Neural progenitor cell (in vitro differentiated cells): ENCODE data around the gene TNFRSF19. TPM values are rescaled to one million over a fixed set of nuclear protein-coding genes. Genes with fewer than 3 reads are reported as not detected.

Source experiments
- DNase-seq: peaks from one replicate; pipeline ENCODE4 v3.0.0-alpha.2; 2016; ENCODE audit warnings: low spot score
- H2AFZ ChIP-seq: fragments of 200-600 bp; sonication (generic); replicated peaks from 2 replicates; pipeline ENCODE4 v1.6.1; 2016; ENCODE audit warnings: antibody characterized with exemption
- H3F3A ChIP-seq: fragments of 200-600 bp; sonication (generic); 2 replicates; pipeline ENCODE4 v1.6.1; 2016; ENCODE audit warnings: antibody characterized with exemption, low read depth
- H3K27ac ChIP-seq: fragments of 200-600 bp; sonication (generic); 2 replicates; pipeline ENCODE4 v1.5.1; 2016; ENCODE audit warnings: mild to moderate bottlenecking
- H3K27me3 ChIP-seq: fragments of 200-600 bp; sonication (generic); 2 replicates; pipeline ENCODE4 v1.6.1; 2016; ENCODE audit warnings: mild to moderate bottlenecking, moderate library complexity
- H3K36me3 ChIP-seq: fragments of 200-600 bp; sonication (generic); 2 replicates; pipeline ENCODE4 v1.5.1; 2016
- H3K4me1 ChIP-seq: fragments of 200-600 bp; sonication (generic); 2 replicates; pipeline ENCODE4 v1.6.1; 2016; ENCODE audit warnings: mixed run types
- H3K4me2 ChIP-seq: fragments of 200-600 bp; sonication (generic); 2 replicates; pipeline ENCODE4 v1.6.1; 2016
- H3K4me3 ChIP-seq: fragments of 200-600 bp; sonication (generic); 2 replicates; pipeline ENCODE4 v1.5.1; 2016
- H3K79me2 ChIP-seq: fragments of 200-600 bp; sonication (generic); 2 replicates; pipeline ENCODE4 v1.6.1; 2016; ENCODE audit warnings: low read depth
- H3K9ac ChIP-seq: fragments of 200-600 bp; sonication (generic); 2 replicates; pipeline ENCODE4 v1.6.1; 2016
- H3K9me3 ChIP-seq: fragments of 200-600 bp; sonication (generic); 2 replicates; pipeline ENCODE4 v1.5.1; 2016; ENCODE audit warnings: low read depth
- H4K20me1 ChIP-seq: fragments of 200-600 bp; sonication (generic); 2 replicates; pipeline ENCODE4 v1.6.1; 2016; ENCODE audit warnings: low read depth
- H3K27ac Mint-ChIP-seq: 3 replicates; pipeline ENCODE4 v1.8.0; 2021; ENCODE audit warnings: mixed read lengths
- H3K27me3 Mint-ChIP-seq: 2 replicates; pipeline ENCODE4 v1.8.0; 2022; ENCODE audit warnings: low read depth, mild to moderate bottlenecking, inconsistent platforms, moderate library complexity, mixed read lengths; ENCODE audit not compliant: insufficient read depth
- H3K36me3 Mint-ChIP-seq: 3 replicates; pipeline ENCODE4 v1.8.0; 2021; ENCODE audit warnings: mixed read lengths
- H3K4me1 Mint-ChIP-seq: 3 replicates; pipeline ENCODE4 v1.8.0; 2021; ENCODE audit warnings: mixed read lengths
- H3K4me3 Mint-ChIP-seq: 3 replicates; pipeline ENCODE4 v1.8.0; 2021; ENCODE audit warnings: mild to moderate bottlenecking, moderate library complexity, mixed read lengths
- H3K9me3 Mint-ChIP-seq: 3 replicates; pipeline ENCODE4 v1.8.0; 2020; ENCODE audit warnings: mixed read lengths
- EZH2 ChIP-seq: fragments of 200-600 bp; sonication (generic); IDR thresholded peaks from 2 replicates; pipeline ENCODE4 v1.6.1; 2017; ENCODE audit warnings: antibody characterized with exemption, mild to moderate bottlenecking, moderate library complexity
- EZH2phosphoT487 ChIP-seq: fragments of 200-600 bp; sonication (generic); IDR thresholded peaks from 2 replicates; pipeline ENCODE4 v1.6.1; 2017; ENCODE audit warnings: antibody characterized with exemption
- total RNA-seq: library from RNA; depleted of rRNA; stranded (reverse); fragments of >200 nt; gene quantifications from 2 replicates; pipeline ENCODE4 v1.2.3, GENCODE V29; 2015; ENCODE audit warnings: low replicate concordance
- TF ChIP-seq, protein P1 (sequence below): fragments of 200-600 bp; sonication (generic); IDR thresholded peaks from 2 replicates; pipeline ENCODE4 v1.5.1; 2017; ENCODE audit warnings: antibody characterized with exemption, mild to moderate bottlenecking

The TNFRSF19 gene
- total RNA-seq, 1 donor from 2014 or later, result 31.7 TPM

DNA sequence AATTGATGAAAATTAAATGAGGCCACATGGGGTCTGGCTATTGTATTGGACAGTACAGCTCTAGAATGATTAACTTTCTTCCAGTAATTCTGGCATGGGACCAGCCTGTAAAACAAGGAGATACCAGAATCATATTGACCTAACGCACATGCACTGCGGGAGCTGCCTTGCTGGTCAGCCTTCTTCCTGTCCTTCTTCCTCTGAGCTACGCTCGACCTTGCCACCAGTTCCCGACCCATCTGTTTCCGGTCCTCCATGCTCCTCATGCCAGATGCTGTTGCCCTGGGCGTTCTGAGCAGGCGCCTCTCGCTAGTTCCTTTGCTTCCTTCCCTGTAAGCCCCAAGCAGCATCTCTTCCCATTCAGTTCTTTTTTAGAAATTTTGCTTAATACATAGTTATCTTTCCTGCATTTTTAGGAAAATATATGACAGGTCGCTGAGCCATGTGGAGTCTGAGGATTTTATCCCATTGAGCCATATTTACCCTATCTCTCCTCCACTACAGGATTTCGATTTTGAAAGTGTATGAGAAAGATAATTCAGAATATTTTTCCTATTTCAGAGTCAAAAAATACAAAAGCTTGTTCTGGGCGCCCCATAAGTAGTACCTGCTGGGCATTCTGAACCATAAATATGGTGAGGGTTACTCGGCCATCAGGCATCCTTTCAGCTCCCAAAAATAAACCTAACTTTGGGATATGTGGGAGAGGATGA, 38.6 kb downstream of the TNFRSF19 start:
- H3K4me3 Mint-ChIP-seq, result no peak overlapping the region
- H3K4me3 ChIP-seq, result no peak overlapping the region

DNA sequence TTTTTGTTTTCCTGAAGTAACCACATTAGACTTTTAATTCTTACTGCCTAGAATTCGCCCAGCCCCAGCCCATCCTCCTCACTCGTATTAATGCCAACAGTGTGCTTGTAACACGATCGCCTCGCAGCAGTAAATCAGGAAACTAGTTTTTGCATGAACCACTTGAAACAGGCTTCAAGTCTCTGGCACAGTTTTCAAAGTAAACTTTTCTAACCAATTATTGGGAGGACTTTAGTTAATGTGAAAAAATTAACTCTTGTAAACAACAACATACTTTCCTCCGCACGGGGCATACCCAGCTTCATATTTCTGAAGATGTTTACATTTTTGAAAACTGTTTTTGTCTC, 39.2 kb downstream of the TNFRSF19 start:
- no peak overlapping the region for H3K9ac ChIP-seq
- H3K36me3 ChIP-seq, result no peaks in the 10 kb centered on the region
- H3K27me3 ChIP-seq, result no peaks in the 10 kb centered on the region
- H3K4me1 ChIP-seq, result peaks cover 35% of the 10 kb centered on the region
- no peaks in the 10 kb centered on the region for H3K9me3 ChIP-seq
- no peak overlapping the region for H3K27ac ChIP-seq
- no peaks in the 10 kb centered on the region for H3K79me2 ChIP-seq
- H3K4me3 Mint-ChIP-seq, result no peak overlapping the region
- no peaks in the 10 kb centered on the region for H3K9me3 Mint-ChIP-seq
- no peak for DNase-seq
- H3K36me3 Mint-ChIP-seq, result peaks cover 6% of the 10 kb centered on the region
- no peak overlapping the region for H2AFZ ChIP-seq
- TF ChIP-seq, protein P1, sequence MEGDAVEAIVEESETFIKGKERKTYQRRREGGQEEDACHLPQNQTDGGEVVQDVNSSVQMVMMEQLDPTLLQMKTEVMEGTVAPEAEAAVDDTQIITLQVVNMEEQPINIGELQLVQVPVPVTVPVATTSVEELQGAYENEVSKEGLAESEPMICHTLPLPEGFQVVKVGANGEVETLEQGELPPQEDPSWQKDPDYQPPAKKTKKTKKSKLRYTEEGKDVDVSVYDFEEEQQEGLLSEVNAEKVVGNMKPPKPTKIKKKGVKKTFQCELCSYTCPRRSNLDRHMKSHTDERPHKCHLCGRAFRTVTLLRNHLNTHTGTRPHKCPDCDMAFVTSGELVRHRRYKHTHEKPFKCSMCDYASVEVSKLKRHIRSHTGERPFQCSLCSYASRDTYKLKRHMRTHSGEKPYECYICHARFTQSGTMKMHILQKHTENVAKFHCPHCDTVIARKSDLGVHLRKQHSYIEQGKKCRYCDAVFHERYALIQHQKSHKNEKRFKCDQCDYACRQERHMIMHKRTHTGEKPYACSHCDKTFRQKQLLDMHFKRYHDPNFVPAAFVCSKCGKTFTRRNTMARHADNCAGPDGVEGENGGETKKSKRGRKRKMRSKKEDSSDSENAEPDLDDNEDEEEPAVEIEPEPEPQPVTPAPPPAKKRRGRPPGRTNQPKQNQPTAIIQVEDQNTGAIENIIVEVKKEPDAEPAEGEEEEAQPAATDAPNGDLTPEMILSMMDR, result no peak
- peak overlapping the region; percentile 27 for H3K4me2 ChIP-seq
- H3F3A ChIP-seq, result peaks cover 11% of the 10 kb centered on the region
- H3K27ac Mint-ChIP-seq, result no peak overlapping the region
- no peak overlapping the region for H3K4me3 ChIP-seq
- no peaks in the 10 kb centered on the region for H3K27me3 Mint-ChIP-seq
- peaks cover 43% of the 10 kb centered on the region for H3K4me1 Mint-ChIP-seq
- no peaks in the 10 kb centered on the region for H4K20me1 ChIP-seq

More for the DNA sequence above, 38.6 kb downstream of the TNFRSF19 start:
- H3F3A ChIP-seq, result peaks cover 8% of the 10 kb centered on the region
- no peaks in the 10 kb centered on the region for H3K36me3 ChIP-seq
- H4K20me1 ChIP-seq, result no peaks in the 10 kb centered on the region
- no peak overlapping the region for H3K9ac ChIP-seq
- H3K4me1 ChIP-seq, result peaks cover 30% of the 10 kb centered on the region
- no peaks in the 10 kb centered on the region for H3K27me3 ChIP-seq
- no peaks in the 10 kb centered on the region for H3K9me3 ChIP-seq
- no peaks in the 10 kb centered on the region for H3K9me3 Mint-ChIP-seq
- H3K27ac Mint-ChIP-seq, result no peak overlapping the region
- H2AFZ ChIP-seq, result no peak overlapping the region
- H3K4me1 Mint-ChIP-seq, result peaks cover 38% of the 10 kb centered on the region
- TF ChIP-seq EZH2phosphoT487 (no peak), EZH2 (no peak)
- TF ChIP-seq, protein P1, result no peak
- no peaks in the 10 kb centered on the region for H3K27me3 Mint-ChIP-seq
- H3K4me2 ChIP-seq, result peak overlapping the region; percentile 27
- no peaks in the 10 kb centered on the region for H3K79me2 ChIP-seq
- no peak overlapping the region for H3K27ac ChIP-seq
- no peak for DNase-seq
- H3K36me3 Mint-ChIP-seq, result peaks cover 6% of the 10 kb centered on the region

DNA sequence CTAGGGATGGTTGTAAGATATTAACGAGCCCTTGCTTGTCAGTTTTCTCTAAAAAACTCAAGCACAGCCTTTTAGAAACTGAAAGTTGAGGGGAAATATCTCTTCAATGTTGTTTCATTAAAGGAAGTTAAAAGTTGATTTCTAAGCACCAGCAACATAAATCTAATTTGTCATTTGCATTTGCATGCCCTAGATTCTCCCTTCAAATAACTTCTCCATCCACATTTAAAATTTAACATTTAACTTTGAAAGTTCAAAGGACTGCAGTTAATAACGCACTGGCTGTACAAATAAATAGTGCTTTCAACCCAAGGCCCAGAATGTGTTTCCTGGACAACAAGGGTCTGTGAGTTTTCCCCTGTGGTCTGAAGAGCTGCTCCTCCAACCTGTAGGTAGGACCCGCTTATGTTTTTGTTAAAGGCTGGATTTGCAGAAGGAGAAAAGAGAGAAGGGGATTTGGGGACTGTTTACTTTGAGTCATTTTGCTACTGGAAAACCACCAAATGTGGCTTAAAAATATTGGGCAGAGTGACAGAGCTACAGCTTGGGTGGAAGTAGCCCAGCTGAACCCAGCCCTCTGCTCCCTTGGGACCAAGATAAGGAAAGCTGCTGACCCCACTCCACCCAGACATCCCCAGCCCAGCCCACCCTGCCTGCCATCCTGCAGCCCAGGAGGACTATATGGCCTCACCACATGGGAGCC, 39.8 kb downstream of the TNFRSF19 start:
- H3K27ac Mint-ChIP-seq, result no peak overlapping the region

More for the DNA sequence above, 39.8 kb downstream of the TNFRSF19 start:
- H3K9me3 Mint-ChIP-seq, result no peaks in the 10 kb centered on the region
- no peak for DNase-seq
- TF ChIP-seq, protein P1, result no peak
- TF ChIP-seq EZH2, result no peak
- H3K9me3 ChIP-seq, result no peaks in the 10 kb centered on the region
- peaks cover 17% of the 10 kb centered on the region for H3F3A ChIP-seq
- peaks cover 41% of the 10 kb centered on the region for H3K4me1 ChIP-seq
- no peak overlapping the region for H3K9ac ChIP-seq
- H3K36me3 Mint-ChIP-seq, result peaks cover 6% of the 10 kb centered on the region
- no peaks in the 10 kb centered on the region for H3K27me3 Mint-ChIP-seq
- no peak overlapping the region for H3K27ac ChIP-seq
- H3K36me3 ChIP-seq, result no peaks in the 10 kb centered on the region
- H4K20me1 ChIP-seq, result peaks cover 4% of the 10 kb centered on the region
- H2AFZ ChIP-seq, result no peak overlapping the region
- peak overlapping the region; percentile 27 for H3K4me2 ChIP-seq
- H3K4me3 Mint-ChIP-seq, result no peak overlapping the region
- no peak overlapping the region for H3K4me3 ChIP-seq
- H3K27me3 ChIP-seq, result no peaks in the 10 kb centered on the region
- H3K4me1 Mint-ChIP-seq, result peaks cover 48% of the 10 kb centered on the region
- H3K79me2 ChIP-seq, result no peaks in the 10 kb centered on the region
